OCI-LY3 (cell line): ENCODE measurements around the gene AFAP1.

Source experiments
- H2AFZ ChIP-seq: fragments of 200-600, 300-600 bp; shearing (Covaris generic); 2 replicates; pipeline ENCODE4 v1.6.0; 2014; ENCODE audit warnings: antibody characterized with exemption, low read depth, low read length
- H3K27ac ChIP-seq: fragments of 200-600, 300-600 bp; sonication (generic); 2 replicates; pipeline ENCODE4 v1.5.1; 2014; ENCODE audit warnings: mild to moderate bottlenecking, low read length, moderate library complexity, mixed read lengths
- H3K27me3 ChIP-seq: fragments of 200-600, 300-600 bp; sonication (generic); 2 replicates; pipeline ENCODE4 v1.6.1; 2014; ENCODE audit warnings: low read depth, low read length, mixed read lengths
- H3K36me3 ChIP-seq: fragments of 200-600, 300-600 bp; sonication (generic); replicated peaks from 2 replicates; pipeline ENCODE3; 2014; ENCODE audit warnings: low read depth, low read length, mixed read lengths
- H3K4me1 ChIP-seq: fragments of 300-600, 200-600 bp; sonication (generic); 2 replicates; pipeline ENCODE4 v1.6.1; 2014; ENCODE audit warnings: low read length, mixed read lengths
- H3K4me2 ChIP-seq: fragments of 200-600, 300-600 bp; sonication (generic); 2 replicates; pipeline ENCODE4 v1.6.1; 2014; ENCODE audit warnings: low read length, mixed read lengths
- H3K4me3 ChIP-seq: fragments of 300-600, 200-600 bp; sonication (generic); 2 replicates; pipeline ENCODE4 v1.5.1; 2014; ENCODE audit warnings: antibody characterized with exemption, mild to moderate bottlenecking, low read length, moderate library complexity
- H3K79me2 ChIP-seq: fragments of 300-600, 200-600 bp; shearing (Covaris generic); 2 replicates; pipeline ENCODE4 v1.6.1; 2014; ENCODE audit warnings: mild to moderate bottlenecking, low read length, mixed read lengths
- H3K9ac ChIP-seq: fragments of 300-600, 200-600 bp; shearing (Covaris generic); 2 replicates; pipeline ENCODE4 v1.6.0; 2014; ENCODE audit warnings: mild to moderate bottlenecking, low read length, moderate library complexity
- H3K9me3 ChIP-seq: fragments of 200-600, 300-600 bp; shearing (Covaris generic); 2 replicates; pipeline ENCODE4 v1.6.1; 2014; ENCODE audit warnings: low read length, mixed read lengths; ENCODE audit not compliant: insufficient read depth
- H4K20me1 ChIP-seq: fragments of 200-600, 300-600 bp; sonication (generic); 2 replicates; pipeline ENCODE4 v1.6.1; 2016; ENCODE audit warnings: low read length, mixed read lengths; ENCODE audit not compliant: insufficient read depth
- EZH2phosphoT487 ChIP-seq: fragments of 200-600 bp; shearing (Covaris generic); IDR thresholded peaks from 2 replicates; pipeline ENCODE4 v1.6.1; 2018; ENCODE audit warnings: antibody characterized with exemption, mixed run types, low read depth
- TF ChIP-seq, protein P1 (sequence below): fragments of 200-600, 300-600 bp; sonication (generic); IDR thresholded peaks from 2 replicates; pipeline ENCODE4 v1.5.1; 2014; ENCODE audit warnings: antibody characterized with exemption, low read length, low read depth

AFAP1 gene

DNA sequence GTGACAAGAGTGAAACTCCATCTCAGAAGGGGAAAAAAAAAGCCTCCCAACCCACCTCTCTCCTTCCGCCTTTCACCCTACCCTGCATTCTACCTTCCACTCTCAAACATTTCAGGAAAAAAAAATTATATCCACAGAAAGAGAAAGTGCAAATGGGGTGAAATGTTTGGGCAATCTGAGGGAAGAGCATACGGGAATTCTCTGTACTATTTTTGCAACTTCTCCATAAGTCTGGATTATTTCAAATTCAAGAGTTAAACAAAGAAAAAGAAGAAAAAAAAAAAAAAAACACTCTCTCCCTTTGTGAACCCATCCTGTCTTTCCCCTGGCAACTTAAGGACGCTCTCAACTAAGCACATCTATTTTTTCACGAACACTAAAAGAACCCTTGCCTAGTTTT, 41.3 kb downstream of the AFAP1 start:
- Histone ChIP-seq H3K4me1 (no peaks in the 10 kb centered on the region), H3K79me2 (no peaks in the 10 kb centered on the region), H3K9ac (no peak overlapping the region), H3K27ac (no peak overlapping the region), H3K4me2 (no peak overlapping the region), H4K20me1 (no peaks in the 10 kb centered on the region), H3K9me3 (no peaks in the 10 kb centered on the region), H3K27me3 (peaks cover 20% of the 10 kb centered on the region), H3K36me3 (no peaks in the 10 kb centered on the region), H3K4me3 (no peak overlapping the region), H2AFZ (no peak overlapping the region)
- TF ChIP-seq, protein P1, sequence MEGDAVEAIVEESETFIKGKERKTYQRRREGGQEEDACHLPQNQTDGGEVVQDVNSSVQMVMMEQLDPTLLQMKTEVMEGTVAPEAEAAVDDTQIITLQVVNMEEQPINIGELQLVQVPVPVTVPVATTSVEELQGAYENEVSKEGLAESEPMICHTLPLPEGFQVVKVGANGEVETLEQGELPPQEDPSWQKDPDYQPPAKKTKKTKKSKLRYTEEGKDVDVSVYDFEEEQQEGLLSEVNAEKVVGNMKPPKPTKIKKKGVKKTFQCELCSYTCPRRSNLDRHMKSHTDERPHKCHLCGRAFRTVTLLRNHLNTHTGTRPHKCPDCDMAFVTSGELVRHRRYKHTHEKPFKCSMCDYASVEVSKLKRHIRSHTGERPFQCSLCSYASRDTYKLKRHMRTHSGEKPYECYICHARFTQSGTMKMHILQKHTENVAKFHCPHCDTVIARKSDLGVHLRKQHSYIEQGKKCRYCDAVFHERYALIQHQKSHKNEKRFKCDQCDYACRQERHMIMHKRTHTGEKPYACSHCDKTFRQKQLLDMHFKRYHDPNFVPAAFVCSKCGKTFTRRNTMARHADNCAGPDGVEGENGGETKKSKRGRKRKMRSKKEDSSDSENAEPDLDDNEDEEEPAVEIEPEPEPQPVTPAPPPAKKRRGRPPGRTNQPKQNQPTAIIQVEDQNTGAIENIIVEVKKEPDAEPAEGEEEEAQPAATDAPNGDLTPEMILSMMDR = no peak
- no peak for TF ChIP-seq EZH2phosphoT487

DNA sequence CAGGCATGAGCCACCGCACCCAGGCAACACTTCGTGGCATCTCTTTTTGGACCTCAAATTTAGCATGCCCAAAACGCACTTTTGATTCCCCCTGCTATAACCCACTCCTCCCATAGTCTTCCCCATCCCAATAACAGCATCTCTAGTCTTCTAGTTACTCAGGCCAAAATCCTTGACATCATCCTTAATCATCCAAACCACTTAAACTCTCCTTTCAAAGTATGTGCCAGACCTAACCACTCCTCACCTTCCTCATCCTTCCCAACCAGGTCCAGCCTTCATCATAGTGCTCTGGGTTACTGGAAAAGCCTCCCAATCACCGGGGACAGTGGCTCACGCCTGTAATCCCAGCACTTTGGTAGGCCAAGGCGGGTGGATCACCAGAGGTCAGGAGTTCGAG, 41.9 kb downstream of the AFAP1 start:
- H3K9ac ChIP-seq = no peak overlapping the region
- H3K9me3 ChIP-seq = no peaks in the 10 kb centered on the region
- no peak overlapping the region for H2AFZ ChIP-seq
- no peak overlapping the region for H3K27ac ChIP-seq
- H4K20me1 ChIP-seq = no peaks in the 10 kb centered on the region
- H3K4me2 ChIP-seq = no peak overlapping the region
- no peaks in the 10 kb centered on the region for H3K79me2 ChIP-seq
- no peaks in the 10 kb centered on the region for H3K4me1 ChIP-seq
- H3K4me3 ChIP-seq = no peak overlapping the region
- TF ChIP-seq EZH2phosphoT487 = no peak
- TF ChIP-seq, protein P1 = no peak
- no peaks in the 10 kb centered on the region for H3K36me3 ChIP-seq
- H3K27me3 ChIP-seq = peaks cover 16% of the 10 kb centered on the region

DNA sequence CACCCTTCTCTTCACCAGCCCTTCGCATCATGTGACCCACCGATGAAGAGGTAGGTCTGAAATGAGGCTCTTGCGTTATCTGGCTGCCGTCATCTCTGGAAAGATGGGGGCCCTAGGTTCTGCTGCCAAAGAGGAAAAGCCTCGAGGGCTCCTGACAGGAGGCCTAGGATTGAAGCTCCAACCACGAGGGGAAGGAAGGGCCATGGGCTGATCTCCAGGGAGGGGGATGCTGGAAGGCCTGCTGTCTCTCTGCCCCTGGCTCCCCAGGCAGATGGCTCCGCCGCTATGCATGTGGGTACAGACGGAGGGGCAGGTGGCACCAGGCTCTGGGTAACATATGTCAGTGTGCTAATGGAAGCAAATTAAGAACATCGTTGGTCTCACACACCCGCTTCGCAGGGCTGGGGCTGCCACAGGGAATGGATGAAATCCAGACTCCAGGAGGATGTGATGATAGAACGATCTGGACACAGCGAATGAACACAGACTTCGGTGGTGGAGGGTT, 44.9 kb downstream of the AFAP1 start:
- Histone ChIP-seq H3K4me1 (no peaks in the 10 kb centered on the region), H3K36me3 (no peaks in the 10 kb centered on the region), H3K4me3 (no peak overlapping the region), H3K27me3 (0 out of 2 replicates have a peak, but pooled peaks cover 6% of the 10 kb centered on the region), H3K27ac (no peak overlapping the region), H3K4me2 (no peak overlapping the region), H3K9me3 (no peaks in the 10 kb centered on the region), H3K79me2 (no peaks in the 10 kb centered on the region), H3K9ac (no peak overlapping the region), H4K20me1 (no peaks in the 10 kb centered on the region), H2AFZ (no peak overlapping the region)
- TF ChIP-seq EZH2phosphoT487 = no peak
- TF ChIP-seq, protein P1 = no peak

DNA sequence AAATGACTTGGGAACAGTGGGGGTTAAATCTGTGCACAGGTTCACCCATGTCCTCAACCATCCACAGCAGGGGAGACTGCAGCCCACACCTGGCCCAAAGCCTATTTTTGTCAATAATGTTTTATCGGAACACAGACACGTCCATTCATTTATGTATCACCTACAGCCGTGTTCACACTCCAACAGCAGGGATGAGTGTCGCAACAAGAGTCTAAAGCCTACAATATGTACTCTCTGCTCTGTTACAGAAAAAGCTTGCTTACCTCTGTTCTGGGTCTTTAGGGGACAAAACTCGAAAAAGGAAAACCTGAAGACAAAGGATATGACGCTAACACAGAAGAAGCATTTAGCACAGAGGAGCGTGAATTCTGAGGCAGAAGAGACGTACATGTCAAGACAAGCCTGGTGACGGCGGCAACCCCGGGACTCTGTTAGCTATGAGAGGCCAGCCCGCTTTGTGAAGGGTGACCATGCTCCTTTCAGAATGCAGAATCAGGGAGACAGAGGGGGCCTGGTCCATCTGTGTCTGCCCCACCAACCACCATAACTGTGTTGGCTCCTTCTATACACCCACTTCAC, 45.5 kb downstream of the AFAP1 start:
- H2AFZ ChIP-seq = no peak overlapping the region
- no peak overlapping the region for H3K4me3 ChIP-seq
- TF ChIP-seq, protein P1 = no peak
- TF ChIP-seq EZH2phosphoT487 = no peak
- H3K9ac ChIP-seq = no peak overlapping the region
- no peak overlapping the region for H3K27ac ChIP-seq
- no peaks in the 10 kb centered on the region for H3K79me2 ChIP-seq
- H3K27me3 ChIP-seq = 0 out of 2 replicates have a peak, but pooled peaks cover 2% of the 10 kb centered on the region
- no peaks in the 10 kb centered on the region for H3K36me3 ChIP-seq
- H3K4me1 ChIP-seq = no peaks in the 10 kb centered on the region
- no peak overlapping the region for H3K4me2 ChIP-seq
- H4K20me1 ChIP-seq = no peaks in the 10 kb centered on the region
- H3K9me3 ChIP-seq = no peaks in the 10 kb centered on the region
